Uterus (tissue), 4 donors: ENCODE data around the gene SCUBE1. TPM values are rescaled to one million over a fixed set of nuclear protein-coding genes. Genes with fewer than 3 reads are reported as not detected.

ENCODE experiments used
- DNase-seq, 2 donors: peaks; one replicate each; pipeline ENCODE4 v3.0.0-alpha.2; 2019 to 2020
- H3K27ac ChIP-seq, 2 donors: fragments of 200-600 bp; sonication (generic); 1 replicate in 1 of 2; 2 replicates in 1 of 2; pipeline ENCODE4 v1.5.1; 2016 to 2018
- H3K27me3 ChIP-seq, 2 donors: fragments of 200-600 bp; sonication (generic); one replicate each; pipeline ENCODE4 v1.5.1; 2018 to 2019; ENCODE audit warnings: control low read depth in 1 of 2
- H3K36me3 ChIP-seq, 2 donors: fragments of 200-600 bp; sonication (generic); one replicate each; pipeline ENCODE4 v1.5.1; 2019; ENCODE audit warnings: control low read depth in 1 of 2
- H3K4me1 ChIP-seq, 2 donors: fragments of 200-600 bp; sonication (generic); one replicate each; pipeline ENCODE4 v1.5.1; 2018 to 2019; ENCODE audit warnings: control low read depth in 1 of 2
- H3K4me3 ChIP-seq, 2 donors: fragments of 200-600 bp; sonication (generic); 1 replicate in 1 of 2; 2 replicates in 1 of 2; pipeline ENCODE4 v1.5.1; 2018 to 2019; ENCODE audit warnings: mild to moderate bottlenecking in 1 of 2
- H3K9me3 ChIP-seq, 2 donors: fragments of 200-600 bp; sonication (generic); one replicate each; pipeline ENCODE4 v1.5.1; 2019; ENCODE audit warnings: control low read depth in 1 of 2
- POLR2A ChIP-seq, 2 donors: fragments of 450-650 bp; IDR thresholded peaks; one replicate each; pipeline ENCODE4 v1.6.1; 2016; ENCODE audit warnings: antibody characterized with exemption in 2 of 2, mild to moderate bottlenecking in 1 of 2, moderate library complexity in 1 of 2
- intact Hi-C: fragments of 100-400 bp; cut with DNase I; formaldehyde crosslinking; loops from one replicate; pipeline ENCODE4 v1.15.1; 2023; ENCODE audit warnings: low total_unique reads
- total RNA-seq, 4 donors: library from RNA; depleted of rRNA in 3 of 4; stranded (reverse); fragments of >200 nt in 3 of 4; gene quantifications; one replicate each; pipeline versions ENCODE4 v1.1.0 to v1.2.4, GENCODE V29; 2014 to 2023
- TF ChIP-seq, protein P1 (sequence below), 4 experiments: fragments of 200-600 bp in 2 of 4; fragments of 450-650 bp in 2 of 4; sonication (generic) in 2 of 4; IDR thresholded peaks; one replicate each; pipeline ENCODE4 v1.5.1; 2016 to 2019; ENCODE audit warnings: antibody characterized with exemption in 4 of 4, mild to moderate bottlenecking in 2 of 4, moderate library complexity in 1 of 4
- donor health status: DM: yes; HTN: yes; CAD: no.

The SCUBE1 gene
- total RNA-seq, 4 donors from 2014 or later: 0.14 to 1.7 (median 0.26) TPM; not detected in 1

DNA sequence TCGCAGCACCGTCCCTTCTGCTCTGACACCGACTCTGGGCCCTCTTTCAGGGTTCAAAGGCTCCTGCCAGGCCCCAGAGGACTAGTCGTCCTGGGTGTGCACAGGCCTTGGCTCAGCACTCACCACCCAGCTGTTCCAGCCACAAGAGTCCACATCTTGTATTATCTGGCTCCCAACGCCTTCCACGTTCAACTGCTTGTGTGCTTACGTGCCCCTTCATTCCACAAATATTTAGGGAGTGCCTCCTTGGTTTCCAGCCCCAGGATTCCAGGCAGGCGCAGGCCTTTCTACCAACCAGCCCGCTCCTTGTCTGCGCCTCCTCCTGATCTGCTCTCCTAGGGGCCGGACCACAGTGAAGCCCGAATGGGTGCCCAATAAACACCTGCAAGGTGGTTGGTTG, 70.9 kb downstream of the SCUBE1 start:
- Histone ChIP-seq H3K27ac (no peak overlapping the region), H3K9me3 (no peaks in the 10 kb centered on the region), H3K4me3 (no peak overlapping the region), H3K4me1 (no peaks in the 10 kb centered on the region), H3K27me3 (no peaks in the 10 kb centered on the region), H3K36me3 (no peaks in the 10 kb centered on the region)
- no peak for TF ChIP-seq POLR2A (IDR thresholded peaks at IDR 0.05)
- TF ChIP-seq, protein P1, sequence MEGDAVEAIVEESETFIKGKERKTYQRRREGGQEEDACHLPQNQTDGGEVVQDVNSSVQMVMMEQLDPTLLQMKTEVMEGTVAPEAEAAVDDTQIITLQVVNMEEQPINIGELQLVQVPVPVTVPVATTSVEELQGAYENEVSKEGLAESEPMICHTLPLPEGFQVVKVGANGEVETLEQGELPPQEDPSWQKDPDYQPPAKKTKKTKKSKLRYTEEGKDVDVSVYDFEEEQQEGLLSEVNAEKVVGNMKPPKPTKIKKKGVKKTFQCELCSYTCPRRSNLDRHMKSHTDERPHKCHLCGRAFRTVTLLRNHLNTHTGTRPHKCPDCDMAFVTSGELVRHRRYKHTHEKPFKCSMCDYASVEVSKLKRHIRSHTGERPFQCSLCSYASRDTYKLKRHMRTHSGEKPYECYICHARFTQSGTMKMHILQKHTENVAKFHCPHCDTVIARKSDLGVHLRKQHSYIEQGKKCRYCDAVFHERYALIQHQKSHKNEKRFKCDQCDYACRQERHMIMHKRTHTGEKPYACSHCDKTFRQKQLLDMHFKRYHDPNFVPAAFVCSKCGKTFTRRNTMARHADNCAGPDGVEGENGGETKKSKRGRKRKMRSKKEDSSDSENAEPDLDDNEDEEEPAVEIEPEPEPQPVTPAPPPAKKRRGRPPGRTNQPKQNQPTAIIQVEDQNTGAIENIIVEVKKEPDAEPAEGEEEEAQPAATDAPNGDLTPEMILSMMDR (IDR thresholded peaks at IDR 0.05): no peak
- intact Hi-C loops: loop anchor here (5.0 to 10.0 kb wide), 2 partner anchors 70 to 112 kb away; partner anchors contain the start of gene SCUBE1
- no peak for DNase-seq

DNA sequence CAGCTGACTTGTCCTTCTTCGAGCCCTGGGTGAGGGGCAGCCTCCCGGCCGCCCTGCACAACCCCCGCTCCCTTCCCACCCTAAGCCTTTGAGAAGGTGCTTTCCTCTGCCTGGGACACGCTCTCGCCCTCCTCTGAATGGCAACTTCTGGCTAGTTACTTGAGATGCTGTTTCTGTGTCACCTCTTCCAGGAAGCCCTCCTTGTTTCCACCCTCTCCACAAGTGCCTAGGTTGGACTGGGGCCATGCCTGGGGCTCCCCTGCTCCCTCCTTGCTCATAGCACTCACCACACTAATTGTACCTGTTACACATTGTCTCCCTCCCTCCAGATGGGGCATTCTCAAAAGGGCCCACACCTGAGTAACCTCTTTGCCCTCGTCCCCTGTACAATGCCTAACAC, 72.2 kb downstream of the SCUBE1 start:
- H3K36me3 ChIP-seq: no peaks in the 10 kb centered on the region
- H3K4me3 ChIP-seq: no peak overlapping the region
- H3K9me3 ChIP-seq: no peaks in the 10 kb centered on the region
- TF ChIP-seq, protein P1 (IDR thresholded peaks at IDR 0.05): no peak
- no peak for TF ChIP-seq POLR2A (IDR thresholded peaks at IDR 0.05)
- H3K27ac ChIP-seq: no peak overlapping the region
- H3K27me3 ChIP-seq: no peaks in the 10 kb centered on the region
- intact Hi-C loops: loop anchor here (5.0 to 10.0 kb wide), 2 partner anchors 71 to 114 kb away; partner anchors contain the start of gene SCUBE1
- no peak for DNase-seq
- H3K4me1 ChIP-seq: no peaks in the 10 kb centered on the region

DNA sequence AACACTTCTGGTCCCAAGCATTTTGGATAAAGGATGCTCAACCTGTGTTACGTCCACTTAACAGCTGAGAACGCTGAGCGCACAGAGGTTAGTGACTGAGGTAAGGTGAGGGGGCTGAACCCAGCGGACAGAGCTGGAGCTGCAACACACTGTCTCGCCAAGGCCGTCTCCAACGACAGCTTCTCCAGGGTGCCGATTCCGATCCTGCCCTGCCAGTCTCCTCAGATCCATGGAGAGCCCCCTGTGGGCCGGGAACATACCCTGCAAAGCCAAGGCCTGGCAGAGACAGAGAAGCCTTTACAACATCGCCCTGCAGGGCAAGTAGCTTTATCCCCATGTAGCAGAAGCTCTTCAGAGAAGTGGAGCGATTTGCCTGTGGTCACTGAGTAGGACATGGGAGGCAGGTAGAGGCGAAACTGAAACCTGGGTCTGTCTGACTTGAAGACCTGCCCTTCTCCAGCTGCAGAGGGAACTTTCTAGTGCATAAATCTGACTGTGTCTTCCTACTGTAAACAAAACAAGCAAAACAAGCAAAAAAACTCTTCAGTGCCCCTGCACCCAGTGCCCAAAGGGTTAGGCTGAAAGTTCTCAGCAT, 72.8 kb downstream of the SCUBE1 start:
- no peak overlapping the region for H3K27ac ChIP-seq
- intact Hi-C loops: loop anchor here (5.0 to 10.0 kb wide), 2 partner anchors 72 to 114 kb away; partner anchors contain the start of gene SCUBE1
- no peaks in the 10 kb centered on the region for H3K36me3 ChIP-seq
- no peaks in the 10 kb centered on the region for H3K9me3 ChIP-seq
- no peak for TF ChIP-seq POLR2A (IDR thresholded peaks at IDR 0.05)
- TF ChIP-seq, protein P1 (IDR thresholded peaks at IDR 0.05): no peak
- DNase-seq: no peak
- H3K4me3 ChIP-seq: no peak overlapping the region
- H3K4me1 ChIP-seq: no peaks in the 10 kb centered on the region
- no peaks in the 10 kb centered on the region for H3K27me3 ChIP-seq

DNA sequence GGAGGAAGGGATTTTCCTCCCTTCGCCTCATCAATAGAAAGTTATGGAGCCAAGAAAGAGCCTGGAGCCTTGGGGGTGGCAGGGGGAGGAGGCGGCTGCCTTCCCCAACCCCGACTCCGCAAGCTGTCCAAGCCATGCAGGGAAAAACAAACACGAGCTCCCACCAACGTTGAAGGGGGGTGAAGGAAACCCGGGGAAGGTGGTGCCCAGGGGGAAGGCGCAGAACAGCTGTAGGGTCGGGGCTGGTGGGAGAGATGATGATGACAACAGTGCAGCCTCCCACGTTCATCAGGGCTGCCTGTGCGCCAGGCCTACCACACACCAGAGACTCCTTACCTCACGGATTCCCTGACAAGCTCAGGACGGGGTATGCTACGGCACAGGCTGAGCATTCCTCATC, 73.5 kb downstream of the SCUBE1 start:
- TF ChIP-seq, protein P1 (IDR thresholded peaks at IDR 0.05): no peak
- TF ChIP-seq POLR2A (IDR thresholded peaks at IDR 0.05): no peak
- Histone ChIP-seq H3K4me3 (no peak overlapping the region), H3K4me1 (no peaks in the 10 kb centered on the region), H3K27ac (no peak overlapping the region), H3K9me3 (no peaks in the 10 kb centered on the region), H3K27me3 (no peaks in the 10 kb centered on the region), H3K36me3 (no peaks in the 10 kb centered on the region)
- intact Hi-C loops: loop anchor here (5.0 to 10.0 kb wide), 3 partner anchors 65 to 115 kb away; partner anchors contain the start of gene SCUBE1
- no peak for DNase-seq

DNA sequence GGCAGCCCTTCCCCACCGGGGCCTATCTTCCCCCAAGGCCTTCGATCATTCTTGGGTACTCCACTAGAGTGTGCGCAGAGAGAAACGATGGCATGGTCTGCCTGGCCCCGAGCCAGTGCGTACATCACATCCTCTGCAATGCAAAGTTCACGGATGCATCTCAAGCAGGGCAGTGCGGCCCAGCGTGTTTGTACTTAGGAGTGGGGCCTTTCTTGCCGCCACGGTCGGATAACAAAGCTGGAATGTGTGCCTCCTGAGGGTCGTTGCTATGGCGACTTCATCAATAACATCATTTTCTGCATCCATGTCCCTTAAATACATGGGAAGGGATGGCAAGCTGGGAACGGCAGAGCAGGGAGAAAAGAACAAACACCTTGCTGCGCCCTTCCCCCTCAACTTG, 73.9 kb downstream of the SCUBE1 start:
- Histone ChIP-seq H3K4me3 (no peak overlapping the region), H3K9me3 (no peaks in the 10 kb centered on the region), H3K36me3 (no peaks in the 10 kb centered on the region), H3K27ac (no peak overlapping the region), H3K27me3 (no peaks in the 10 kb centered on the region), H3K4me1 (peaks cover 0 to 1% of the 10 kb centered on the region in 2 donors)
- no peak for DNase-seq
- TF ChIP-seq, protein P1 (IDR thresholded peaks at IDR 0.05): no peak
- no peak for TF ChIP-seq POLR2A (IDR thresholded peaks at IDR 0.05)
- intact Hi-C loops: loop anchor here (10.0 kb wide), 1 partner anchor 64 kb away; no protein-coding TSS in a partner anchor
